ENCODE measurements around the gene PICALM. TPM values are rescaled to one million over a fixed set of nuclear protein-coding genes. Genes with fewer than 3 reads are reported as not detected.

The PICALM gene
- total RNA-seq, 2 donors from 2014 or later: 237 to 371 TPM

DNA sequence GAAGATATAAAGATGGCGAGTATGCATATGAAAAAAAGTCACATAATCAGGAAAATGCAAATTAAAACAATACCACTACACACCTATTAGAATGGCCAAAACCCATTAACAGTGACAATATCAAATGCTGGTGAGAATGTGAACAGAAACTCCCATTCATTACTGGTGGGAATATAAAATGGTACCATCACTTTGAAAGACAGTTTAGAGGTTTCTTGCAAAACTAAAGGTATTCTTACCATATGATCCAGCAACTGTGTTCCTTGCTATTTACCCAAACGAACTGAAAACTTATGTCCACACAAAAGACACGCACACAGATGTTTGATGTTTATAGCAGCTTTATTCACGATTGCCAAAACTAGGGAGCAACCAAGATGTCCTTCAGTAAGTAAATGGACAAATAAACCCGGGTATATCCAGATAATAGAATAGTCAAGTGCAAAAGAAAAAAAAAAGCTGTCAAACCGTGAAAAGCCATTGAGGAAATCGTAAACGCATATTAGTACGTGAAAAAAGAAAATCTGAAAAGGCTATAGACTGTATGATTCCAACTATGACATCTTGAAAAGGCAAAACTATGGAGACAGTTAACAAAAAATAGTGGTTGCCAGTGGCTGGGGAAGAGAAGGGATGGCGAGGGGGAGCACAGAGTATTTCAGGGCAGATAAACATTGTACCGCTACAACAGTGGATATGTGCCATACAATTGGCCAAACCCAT, 7.2 kb downstream of the PICALM start:
- DNase-seq (ENCODE audit: low spot score): no peak
- intact Hi-C loops (cut with DNase I): loop anchor here in 1 of 2 donors (10.0 kb wide), 1 partner anchor 133 kb away; no protein-coding TSS in a partner anchor

DNA sequence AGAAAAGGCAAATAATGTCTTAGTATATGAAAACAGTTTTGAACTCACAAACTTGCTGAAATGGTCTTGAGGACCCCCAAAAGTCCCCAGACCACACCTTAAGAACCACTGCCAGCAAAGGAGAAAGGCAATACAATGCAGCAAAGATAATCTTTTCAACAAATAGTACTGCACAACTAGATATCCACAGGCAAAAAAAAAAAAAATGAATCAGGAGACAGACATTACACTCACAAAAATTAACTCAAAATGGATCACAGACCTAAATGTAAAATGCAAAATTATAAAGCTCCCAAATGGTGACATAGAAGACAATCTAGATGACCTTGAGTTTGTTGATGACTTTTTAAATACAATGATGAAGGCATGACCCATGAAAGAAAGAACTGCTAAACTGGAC, 8.3 kb downstream of the PICALM start:
- DNase-seq (ENCODE audit: low spot score): no peak
- intact Hi-C loops (cut with DNase I): loop anchor here in 1 of 2 donors (10.0 kb wide), 1 partner anchor 134 kb away; no protein-coding TSS in a partner anchor

DNA sequence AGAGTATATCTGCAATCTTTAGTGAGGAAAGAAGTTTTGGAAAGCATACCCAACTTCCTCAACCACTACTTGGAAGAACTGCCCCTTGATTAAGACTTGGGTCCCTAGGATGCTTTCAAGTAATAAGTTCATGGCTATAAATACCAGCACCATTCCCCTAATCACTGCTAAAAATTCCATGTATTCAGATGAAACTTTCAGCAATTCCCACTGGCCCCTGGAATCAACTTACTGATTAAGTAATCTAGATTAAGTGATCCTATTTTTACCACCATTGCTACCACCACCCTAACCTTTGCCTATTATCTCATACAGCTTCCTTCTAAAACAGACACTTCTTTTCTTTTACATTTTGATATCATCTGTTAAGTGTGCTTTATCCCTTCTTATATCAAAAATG, 10.5 kb downstream of the PICALM start:
- no peak for DNase-seq (ENCODE audit: low spot score)
- intact Hi-C loops (cut with DNase I): no loop called here

DNA sequence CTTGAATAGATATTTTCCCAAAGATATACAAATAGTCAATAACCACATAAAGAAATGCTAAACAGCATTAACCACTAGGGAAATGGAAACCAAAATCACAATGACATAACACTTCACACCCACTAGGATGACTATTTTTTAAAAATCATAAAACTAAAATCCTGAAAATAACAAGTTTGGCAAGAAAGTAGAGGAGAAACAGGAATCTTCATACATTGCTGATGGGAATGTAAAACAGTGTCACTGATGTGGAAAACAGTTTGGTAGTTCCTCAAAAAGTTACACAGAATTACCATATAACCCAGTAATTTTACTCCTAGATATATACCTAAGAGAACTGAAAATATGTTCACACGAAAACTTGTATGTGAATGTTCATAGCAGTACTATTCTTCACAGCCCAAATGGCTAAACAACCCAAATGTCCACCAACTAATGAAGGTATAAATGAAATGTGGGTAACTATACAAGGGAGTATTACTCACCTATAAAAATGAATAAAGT, 12.5 kb downstream of the PICALM start:
- intact Hi-C loops (cut with DNase I): no loop called here
- DNase-seq (ENCODE audit: low spot score): no peak

GRCh38 chr11:86052693-86053641, 15.9 kb downstream of the PICALM start:
- DNase-seq (ENCODE audit: low spot score): no peak
- intact Hi-C loops (cut with DNase I): no loop called here

DNA sequence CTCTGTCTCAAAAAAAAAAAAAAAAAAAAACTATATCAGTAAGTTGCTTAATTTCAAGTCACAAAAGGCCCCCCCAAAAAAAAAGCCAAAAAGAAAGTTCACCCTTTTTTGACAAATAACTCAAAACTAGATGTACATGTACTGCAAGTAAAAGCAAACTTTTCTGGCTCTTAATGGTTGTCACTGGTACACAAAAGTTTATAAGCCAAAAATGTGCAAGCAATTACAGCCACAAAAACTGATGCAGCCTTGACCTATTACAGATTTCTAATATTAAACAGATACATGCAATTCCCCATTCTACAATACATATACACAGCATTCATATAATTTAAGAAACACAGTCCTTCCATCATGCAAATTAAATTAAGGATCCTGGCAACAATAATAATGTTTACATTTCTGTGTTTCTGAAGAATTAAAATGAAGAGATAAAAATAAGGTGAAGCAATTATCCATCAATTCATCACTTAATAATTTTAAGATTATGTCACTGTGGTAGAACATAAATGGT, 18.6 kb downstream of the PICALM start:
- DNase-seq (ENCODE audit: low spot score): no peak
- intact Hi-C loops (cut with DNase I): no loop called here

DNA sequence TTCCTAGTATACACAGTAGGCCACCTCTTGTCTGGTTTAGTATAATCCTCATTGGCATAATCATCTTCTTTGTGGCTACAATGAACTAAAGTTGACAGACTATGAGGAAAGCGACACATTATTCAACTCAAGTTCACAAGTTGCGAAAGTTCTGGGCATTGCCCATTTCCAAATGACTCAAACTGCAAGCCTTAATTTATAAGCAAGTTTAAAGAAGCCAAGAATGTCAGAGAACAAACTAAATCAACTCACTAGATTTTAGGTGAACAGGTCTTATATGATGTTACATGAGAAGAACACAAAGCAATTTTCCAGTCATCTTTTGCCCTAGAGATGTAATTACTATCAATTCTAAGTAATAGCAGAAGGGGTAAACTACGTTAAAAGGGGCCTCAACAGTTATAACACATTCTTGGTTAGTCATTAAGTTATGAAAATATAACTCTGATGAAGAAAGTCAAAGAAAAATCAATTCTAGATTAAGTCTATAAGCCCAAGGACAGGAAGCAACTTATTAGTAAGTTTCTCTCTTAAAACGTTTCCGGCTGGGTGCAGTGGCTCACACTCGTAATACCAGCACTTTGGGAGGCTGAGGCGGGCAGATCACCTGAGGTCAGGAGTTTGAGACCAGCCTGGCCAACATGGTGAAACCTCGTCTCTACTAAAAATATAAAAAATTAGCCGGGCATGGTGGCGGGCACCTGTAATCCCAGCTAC, 21.5 kb downstream of the PICALM start:
- intact Hi-C loops (cut with DNase I): no loop called here
- no peak for DNase-seq (ENCODE audit: low spot score)

DNA sequence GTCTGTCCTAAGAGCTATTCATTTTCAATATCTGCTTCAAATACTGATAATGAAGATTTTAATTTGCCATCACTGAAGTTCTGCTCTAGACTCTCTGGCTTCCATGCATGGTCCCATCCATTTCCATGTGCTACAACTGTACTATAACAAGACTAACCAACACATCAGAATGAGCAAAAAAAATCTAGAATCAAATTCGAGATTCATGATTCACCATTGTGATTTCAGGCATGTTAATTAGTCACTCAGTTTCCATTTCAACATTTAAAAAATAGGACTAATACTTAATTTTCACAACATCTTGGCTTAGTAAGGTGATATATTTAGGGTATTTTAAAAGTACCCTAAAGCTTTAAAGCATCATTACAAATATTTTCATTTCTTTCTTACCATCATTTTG, 22.8 kb downstream of the PICALM start:
- intact Hi-C loops (cut with DNase I): no loop called here
- DNase-seq (ENCODE audit: low spot score): no peak

DNA sequence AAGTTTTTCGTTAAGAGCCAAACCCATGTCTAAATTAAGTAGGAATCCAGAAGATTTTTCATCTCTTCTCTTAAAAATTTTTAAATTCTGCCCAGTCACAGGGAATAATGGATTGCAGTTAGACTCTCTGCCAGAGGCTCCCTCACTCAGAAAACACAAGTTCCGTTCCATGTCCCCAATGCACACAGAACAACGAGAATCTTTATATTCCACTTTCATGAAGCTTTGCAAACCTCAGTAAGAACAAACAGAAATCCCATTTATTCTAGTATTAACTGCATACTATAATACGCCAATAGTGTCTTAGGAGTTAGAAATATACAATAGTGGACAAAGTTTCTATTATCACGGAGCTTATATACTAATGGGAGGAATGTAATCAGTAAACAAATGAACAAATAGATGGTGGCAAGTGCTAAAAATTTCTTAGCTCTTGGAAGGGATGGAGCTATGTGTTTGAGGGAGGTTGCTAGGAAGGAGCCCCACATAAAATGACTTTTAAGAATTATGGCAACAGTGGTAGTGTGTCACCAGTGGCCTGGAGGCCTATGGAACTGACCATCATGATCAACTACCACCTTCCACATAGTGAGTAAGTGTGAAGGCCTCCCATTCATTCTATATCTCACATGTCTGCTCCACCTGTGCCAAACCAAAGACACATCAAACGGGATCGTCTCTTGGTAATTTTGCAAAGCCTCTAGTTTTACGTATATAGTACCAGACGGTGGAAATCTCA, 24.9 kb downstream of the PICALM start:
- intact Hi-C loops (cut with DNase I): loop anchor here in 1 of 2 donors (5.0 kb wide), 1 partner anchor 138 kb away; no protein-coding TSS in a partner anchor
- DNase-seq (ENCODE audit: low spot score): no peak

GRCh38 chr11:86041975-86042378, 26.9 kb downstream of the PICALM start:
- no peak for DNase-seq (ENCODE audit: low spot score)
- intact Hi-C loops (cut with DNase I): loop anchor here in 1 of 2 donors (5.0 kb wide), 1 partner anchor 140 kb away; no protein-coding TSS in a partner anchor

- intact Hi-C loops (cut with DNase I): loop anchor here in 1 of 2 donors (5.0 kb wide), 1 partner anchor 141 kb away; no protein-coding TSS in a partner anchor
- DNase-seq (ENCODE audit: low spot score): no peak
These were observed 27.7 kb downstream of the PICALM start for GRCh38 chr11:86040919-86041850.

DNA sequence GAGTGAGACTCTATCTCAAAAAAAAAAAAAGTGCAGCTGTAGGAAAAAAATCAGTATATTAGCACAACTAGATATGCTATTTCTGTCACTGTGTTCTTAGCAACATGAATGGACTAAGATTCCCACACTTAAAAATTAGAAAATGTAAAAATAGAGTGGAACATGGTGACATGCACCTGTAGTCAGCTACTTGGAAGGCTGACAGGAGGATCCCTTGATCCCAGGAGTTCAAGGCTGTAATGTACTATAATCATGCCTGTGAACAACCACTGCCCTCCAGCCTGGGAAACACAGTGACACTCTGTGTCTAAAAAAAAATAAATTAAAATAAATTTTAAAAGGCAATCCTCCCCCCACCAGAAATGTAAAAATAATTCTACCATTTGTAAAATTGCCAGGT, 29.8 kb downstream of the PICALM start:
- intact Hi-C loops (cut with DNase I): loop anchor here in 1 of 2 donors (10.0 kb wide), 1 partner anchor 176 kb away; no protein-coding TSS in a partner anchor
- no peak for DNase-seq (ENCODE audit: low spot score)

GRCh38 chr11:86037743-86038142, 31.1 kb downstream of the PICALM start:
- intact Hi-C loops (cut with DNase I): loop anchor here in 1 of 2 donors (10.0 kb wide), 1 partner anchor 177 kb away; no protein-coding TSS in a partner anchor
- DNase-seq (ENCODE audit: low spot score): no peak

DNA sequence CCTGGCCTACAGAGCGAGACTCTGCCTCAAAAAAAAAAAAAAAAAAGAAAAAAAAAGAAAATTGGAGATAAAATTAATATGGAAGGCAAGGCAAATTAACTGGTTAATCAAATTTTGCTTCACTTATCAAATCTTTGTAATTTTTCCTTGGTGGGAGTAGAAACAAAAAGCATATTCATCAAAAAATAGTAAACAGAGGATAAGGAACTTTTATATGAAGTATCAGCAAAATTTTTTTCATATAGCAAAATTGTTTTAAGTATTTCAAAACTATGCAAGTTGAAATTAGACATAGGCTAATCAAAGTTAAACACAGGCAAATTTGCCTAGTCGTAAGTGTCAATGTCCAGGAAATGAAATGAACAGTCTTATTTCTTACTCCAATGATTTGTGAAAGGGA, 33.0 kb downstream of the PICALM start:
- intact Hi-C loops (cut with DNase I): loop anchor here in 1 of 2 donors (10.0 kb wide), 1 partner anchor 179 kb away; no protein-coding TSS in a partner anchor
- no peak for DNase-seq (ENCODE audit: low spot score)

GRCh38 chr11:86035164-86035563, 33.7 kb downstream of the PICALM start:
- intact Hi-C loops (cut with DNase I): loop anchor here in 1 of 2 donors (10.0 kb wide), 1 partner anchor 180 kb away; no protein-coding TSS in a partner anchor

GRCh38 chr11:86034710-86035109, 34.2 kb downstream of the PICALM start:
- intact Hi-C loops (cut with DNase I): loop anchor here in 1 of 2 donors (10.0 kb wide), 1 partner anchor 180 kb away; no protein-coding TSS in a partner anchor

More at GRCh38 chr11:86035164-86035563, 33.7 kb downstream of the PICALM start:
- DNase-seq (ENCODE audit: low spot score): no peak

DNA sequence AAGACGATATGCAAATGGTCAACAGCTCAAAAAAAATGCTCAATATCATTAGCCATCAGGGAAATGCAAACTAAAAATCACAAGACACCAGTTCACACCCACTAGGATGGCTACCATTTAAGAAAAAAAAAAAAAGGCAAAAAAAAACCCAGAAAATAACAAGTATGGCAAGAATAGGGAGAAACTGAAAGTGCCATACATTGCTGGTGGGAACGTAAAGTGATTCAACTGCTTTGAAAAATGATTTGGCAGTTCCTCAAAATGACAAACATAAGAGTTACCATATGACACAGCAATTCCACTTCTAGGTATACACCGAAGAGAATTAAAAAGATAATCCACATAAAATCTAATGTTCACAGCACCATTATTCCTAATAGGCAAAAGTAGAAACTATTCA, 47.5 kb downstream of the PICALM start:
- intact Hi-C loops (cut with DNase I): no loop called here

More at GRCh38 chr11:86034710-86035109, 34.2 kb downstream of the PICALM start:
- DNase-seq (ENCODE audit: low spot score): no peak

More for the DNA sequence above, 47.5 kb downstream of the PICALM start:
- no peak for DNase-seq (ENCODE audit: low spot score)
